ENCODE data around the gene CRKL.

CRKL gene

GRCh38 chr22:20998411-20999336, 81.5 kb downstream of the CRKL start:
- no peak for DNase-seq

GRCh38 chr22:20999350-21000206, 82.4 kb downstream of the CRKL start:
- no peak for DNase-seq

- DNase-seq, result no peak
Measured at GRCh38 chr22:21000207-21000986, 83.2 kb downstream of the CRKL start.

- DNase-seq, result no peak
Measured at GRCh38 chr22:21000987-21001600, 83.9 kb downstream of the CRKL start.

GRCh38 chr22:21001601-21002325, 84.6 kb downstream of the CRKL start, which contains the start of gene THAP7:
TSS of gene THAP7 (minus strand) at chr22:21002118. CDS start at chr22:21001911, 207 bp downstream.
- peak; percentile 87 for DNase-seq
